Ramos (cell line): ENCODE data around the gene CSN1S1.
"Not testable (repeated sequence)": the region's sequence is repeated elsewhere in the genome, so short reads cannot be mapped to it uniquely, and the experiment has no call there.

ENCODE experiments used
- in situ Hi-C: fragments of 300-500 bp; cut with MboI; formaldehyde crosslinking; loops from one replicate; pipeline ENCODE4 v1.14.3; 2022; ENCODE audit warnings: low sequenced_read_pairs; ENCODE audit not compliant: unreplicated experiment

CSN1S1 gene, protein sequence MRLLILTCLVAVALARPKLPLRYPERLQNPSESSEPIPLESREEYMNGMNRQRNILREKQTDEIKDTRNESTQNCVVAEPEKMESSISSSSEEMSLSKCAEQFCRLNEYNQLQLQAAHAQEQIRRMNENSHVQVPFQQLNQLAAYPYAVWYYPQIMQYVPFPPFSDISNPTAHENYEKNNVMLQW

DNA sequence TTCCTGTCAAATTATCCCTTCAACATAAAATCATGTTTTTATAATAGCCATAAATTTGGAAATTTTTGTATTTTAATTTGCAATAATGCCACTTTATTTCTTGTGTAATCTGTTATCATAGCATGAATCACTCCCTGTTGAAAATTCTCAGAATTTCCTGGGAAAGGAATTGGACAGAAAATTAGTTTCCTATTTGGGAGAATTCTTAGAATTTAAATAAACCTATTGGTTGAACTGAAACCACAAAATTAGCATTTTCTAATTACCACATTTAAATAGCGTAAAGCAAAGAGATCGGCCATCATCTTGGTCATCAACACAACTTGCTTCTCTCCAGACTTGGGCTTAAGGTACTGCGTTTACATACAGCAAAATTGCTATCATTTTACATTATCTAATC lies at the start of gene CSN1S1:
TSS of gene CSN1S1 (plus strand) at position 301 of the 400 bp plus-strand sequence. CDS start 1,488 bp downstream, outside the sequence.
- in situ Hi-C loops: no loop called here

DNA sequence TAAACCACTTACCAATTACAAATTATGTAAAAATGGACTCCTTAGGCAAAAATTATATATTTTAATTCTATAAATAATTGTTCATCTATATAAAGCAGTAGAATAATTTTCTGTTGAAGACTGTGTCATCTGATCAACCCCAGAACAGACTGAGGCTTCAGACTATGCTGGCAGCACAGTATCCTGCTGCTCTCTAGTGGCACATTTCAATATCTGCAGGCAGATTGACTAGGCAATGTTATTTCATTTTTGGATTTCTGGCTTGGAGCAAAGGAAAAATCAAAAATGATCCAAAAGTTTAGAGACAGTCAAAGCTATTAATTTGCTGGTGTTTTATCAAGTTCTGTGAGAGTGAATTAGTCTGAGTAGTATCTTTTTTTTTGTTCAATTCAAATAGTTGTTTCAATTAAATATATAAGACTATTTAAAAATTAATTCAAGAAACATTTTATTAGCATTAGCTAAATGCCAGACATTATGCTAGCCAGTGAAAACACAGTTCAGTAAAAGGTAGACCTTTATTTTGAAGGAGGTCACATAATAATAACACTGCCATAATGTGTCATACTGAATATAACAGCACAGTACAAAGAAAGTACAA lies 49.6 kb upstream of the CSN1S1 start:
- in situ Hi-C loops: no loop called here

DNA sequence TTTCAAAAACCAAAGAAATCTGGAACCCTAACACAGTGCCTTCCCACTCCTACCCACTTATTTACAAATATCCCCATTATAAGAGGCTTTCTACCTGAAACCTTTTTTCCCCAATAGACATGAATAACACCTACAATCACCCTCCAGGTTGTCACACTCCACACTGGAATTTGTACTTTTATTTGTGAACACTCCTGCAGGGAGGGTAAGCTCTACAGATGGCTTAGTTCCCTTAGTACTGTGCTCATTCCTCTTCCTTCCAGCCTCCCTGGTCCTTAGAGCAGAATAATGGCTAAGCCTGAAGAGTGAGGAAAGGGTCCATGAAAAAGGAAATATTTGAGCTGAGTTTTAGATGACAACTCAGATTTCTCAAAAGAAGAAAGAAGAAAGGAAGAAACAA lies 48.7 kb upstream of the CSN1S1 start:
- in situ Hi-C loops: no loop called here

DNA sequence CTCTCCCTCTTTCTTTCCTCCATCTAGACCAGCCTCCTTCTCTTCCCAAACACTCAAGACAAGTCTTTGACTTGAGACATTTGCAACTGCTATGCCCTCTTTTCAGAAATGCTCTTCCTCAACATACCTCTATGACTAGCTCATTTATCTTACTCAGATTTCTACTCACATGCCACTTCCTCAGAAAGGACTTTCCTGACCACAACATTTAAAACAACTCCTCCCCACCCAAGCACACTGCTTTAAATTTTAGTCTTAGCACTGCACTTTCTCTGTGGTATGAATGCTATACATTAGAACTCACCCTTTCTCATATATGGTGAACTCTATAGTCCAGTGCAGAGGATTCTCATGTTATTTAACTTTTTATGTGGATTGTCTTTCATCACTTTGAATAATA lies 42.5 kb upstream of the CSN1S1 start:
- in situ Hi-C loops: no loop called here

DNA sequence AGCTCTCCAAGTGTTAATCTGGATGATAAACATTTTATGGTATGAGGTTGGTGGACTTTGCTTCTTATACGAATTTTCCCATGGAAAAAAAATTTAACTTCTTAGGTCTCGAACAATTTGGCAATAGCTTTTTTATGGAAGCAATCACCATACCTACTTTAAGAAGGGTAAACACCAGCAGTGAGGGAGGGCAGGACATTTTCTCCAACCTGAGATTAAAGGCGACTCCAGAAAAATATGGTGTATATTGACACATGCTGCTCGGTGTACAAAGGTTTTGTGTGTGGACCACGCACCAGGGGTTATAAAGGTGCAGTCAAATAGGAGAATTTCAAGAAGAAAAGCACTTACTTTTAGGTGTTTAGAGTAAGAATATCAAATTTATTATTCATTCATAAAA lies 36.7 kb upstream of the CSN1S1 start:
- in situ Hi-C loops: no loop called here

DNA sequence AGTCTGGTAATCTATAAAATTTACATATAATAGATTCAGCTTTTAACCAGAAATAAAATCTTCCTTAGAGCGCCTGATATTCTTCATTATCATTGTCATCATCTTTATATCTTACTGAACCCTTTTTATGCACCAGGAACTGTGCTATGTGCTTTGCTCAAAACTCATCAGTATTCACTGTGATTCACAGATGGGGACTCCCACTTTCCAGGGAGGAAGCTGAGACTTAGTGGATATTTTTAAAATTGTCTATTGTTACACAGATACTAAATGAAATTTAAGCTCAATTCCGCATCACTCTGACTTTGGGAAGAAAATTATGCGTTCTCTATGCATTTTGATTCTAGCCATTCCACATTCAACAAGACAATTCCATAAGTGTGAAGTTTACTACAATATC lies 36.1 kb upstream of the CSN1S1 start:
- in situ Hi-C loops: no loop called here

DNA sequence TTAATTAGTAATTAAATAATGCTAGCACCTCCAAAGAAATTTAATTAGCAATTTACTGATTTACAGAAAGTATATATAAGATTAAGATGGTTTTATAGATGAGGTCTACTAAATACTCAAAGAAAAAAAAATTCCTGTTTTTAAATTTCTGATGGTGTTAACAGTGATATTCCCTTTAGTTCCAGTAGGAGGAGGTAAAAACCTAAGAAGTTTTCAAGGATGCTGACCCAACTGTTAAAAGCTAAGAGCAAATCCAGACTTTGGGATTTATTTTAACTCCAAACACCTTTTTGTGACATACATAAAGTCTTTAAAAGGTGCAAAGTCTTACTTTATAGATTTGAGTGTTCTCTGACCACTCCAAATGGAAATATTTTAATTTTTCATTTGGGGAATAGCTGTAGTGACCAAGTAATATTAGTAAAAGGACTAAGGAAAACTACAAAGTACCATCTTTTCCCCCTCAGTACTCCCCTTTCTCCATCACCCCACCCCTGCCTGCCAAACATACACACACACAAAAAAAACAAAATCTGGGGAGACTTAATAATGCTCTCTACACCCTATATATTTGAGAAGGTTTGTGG lies 34.2 kb upstream of the CSN1S1 start:
- in situ Hi-C loops: no loop called here

DNA sequence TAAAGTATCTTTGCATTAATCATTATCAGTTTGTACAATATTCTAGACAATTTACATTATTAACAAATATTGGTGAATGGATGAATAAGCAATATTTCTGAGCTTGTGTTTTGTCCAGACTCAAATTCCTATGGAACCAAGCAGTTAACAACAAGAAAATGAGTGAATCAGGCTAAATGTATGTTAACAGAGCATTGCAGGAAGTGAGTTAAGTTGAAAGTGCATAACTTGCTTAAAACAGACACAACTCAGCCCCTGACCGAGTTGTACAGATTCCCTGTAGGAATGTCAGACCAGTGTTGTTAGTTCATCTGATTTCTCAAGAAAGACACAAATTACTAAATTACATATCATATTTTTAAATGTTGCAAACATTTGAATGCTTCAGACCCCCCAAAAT lies 23.7 kb upstream of the CSN1S1 start:
- in situ Hi-C loops: no loop called here

DNA sequence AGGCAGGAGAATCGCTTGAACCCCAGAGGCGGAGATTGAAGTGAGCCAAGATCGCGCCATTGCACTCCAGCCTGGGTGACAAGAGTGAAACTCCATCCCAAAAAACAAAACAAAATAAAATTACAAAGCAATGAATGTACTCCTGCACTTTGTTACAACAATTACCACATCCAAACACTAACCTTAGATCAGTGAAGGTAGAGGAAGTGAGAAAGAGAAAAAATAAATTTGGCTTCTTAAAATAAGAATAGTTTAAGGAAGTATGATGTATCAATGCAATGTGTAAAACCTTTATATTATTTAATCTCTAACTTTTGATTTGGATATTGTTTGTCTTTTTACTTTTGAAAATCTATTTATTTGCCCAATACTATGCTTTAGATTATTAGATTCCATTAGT lies 21.7 kb upstream of the CSN1S1 start:
- in situ Hi-C loops: no loop called here

DNA sequence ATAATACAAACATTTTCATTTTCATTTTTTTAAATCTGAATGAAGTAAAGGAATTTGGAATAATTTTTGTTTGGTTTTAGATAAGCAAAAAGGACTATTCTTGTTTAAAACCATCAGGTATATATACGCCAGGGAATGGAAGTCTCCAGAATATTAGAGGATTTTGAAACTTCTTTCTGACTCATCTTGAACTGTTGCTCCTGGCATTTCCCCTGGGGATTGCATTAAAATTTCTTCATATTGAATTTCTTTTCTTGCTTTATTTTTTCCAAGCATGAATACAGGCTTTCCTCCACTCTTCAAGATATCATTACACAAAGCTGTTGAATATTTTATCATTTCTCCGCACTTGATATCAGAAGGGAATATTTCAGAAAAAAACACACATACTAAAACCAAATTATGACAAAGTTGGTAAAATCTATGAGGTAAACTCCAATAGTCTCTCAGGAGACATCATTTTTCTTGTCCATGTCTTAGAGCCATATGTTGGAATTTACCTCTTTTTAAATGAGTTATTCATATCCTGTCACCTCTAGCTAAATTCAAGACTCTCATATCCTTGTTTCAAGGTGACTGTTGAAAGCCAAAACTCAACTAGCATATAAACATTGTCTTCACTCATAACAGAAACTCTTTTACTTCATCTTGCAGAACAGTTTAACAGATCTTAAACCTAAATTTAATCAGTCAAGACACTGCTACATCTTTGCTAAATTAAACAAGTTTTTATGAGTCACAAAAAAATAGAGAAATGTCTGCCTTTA lies 20.7 kb upstream of the CSN1S1 start:
- in situ Hi-C loops: no loop called here

DNA sequence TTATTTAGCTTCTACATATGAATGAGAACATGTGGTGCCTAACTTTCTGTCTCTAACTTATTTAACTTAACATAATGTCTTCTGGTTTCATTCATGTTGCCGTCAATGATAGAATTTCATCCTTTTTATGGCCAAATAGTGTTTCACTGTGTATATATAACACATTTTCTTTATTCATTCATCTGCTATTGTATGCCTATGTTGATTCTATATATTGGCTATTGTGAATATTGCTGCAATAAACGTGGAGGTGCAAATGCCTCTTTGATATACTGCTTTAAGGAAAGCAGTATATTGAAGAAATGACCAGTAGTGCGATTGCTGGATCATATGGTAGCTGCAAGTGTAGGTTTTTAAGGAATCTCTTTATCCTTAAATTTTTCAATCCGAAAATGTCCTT lies 10.0 kb upstream of the CSN1S1 start:
- in situ Hi-C loops: no loop called here

DNA sequence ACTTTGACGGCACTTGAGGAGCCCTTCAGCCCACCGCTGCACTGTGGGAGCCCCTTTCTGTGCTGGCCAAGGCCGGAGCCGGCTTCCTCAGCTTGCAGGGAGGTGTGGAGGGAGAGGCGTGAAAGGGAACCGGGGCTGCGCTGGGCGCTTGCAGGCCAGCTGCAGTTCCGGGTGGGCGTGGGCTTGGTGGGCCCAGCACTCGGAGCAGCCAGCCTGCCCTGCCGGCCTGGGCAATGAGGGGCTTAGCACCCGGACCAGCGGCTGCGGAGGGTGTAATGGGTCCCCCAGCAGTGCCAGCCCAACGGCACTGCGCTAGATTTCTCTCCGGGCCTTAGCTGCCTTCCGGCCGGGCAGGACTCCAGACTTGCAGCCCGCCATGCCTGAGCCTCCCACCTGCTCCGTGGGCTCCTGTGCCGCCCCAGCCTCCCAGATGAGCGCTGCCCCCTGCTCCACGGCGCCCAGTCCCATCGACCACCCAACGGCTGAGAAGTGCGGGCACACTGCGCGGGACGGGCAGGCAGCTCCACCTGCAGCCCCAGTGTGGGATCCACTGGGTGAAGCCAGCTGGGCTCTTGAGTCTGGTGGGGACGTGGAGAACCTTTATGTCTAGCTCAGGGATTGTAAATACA lies 7.0 kb upstream of the CSN1S1 start:
- in situ Hi-C loops: not testable (repeated sequence)

DNA sequence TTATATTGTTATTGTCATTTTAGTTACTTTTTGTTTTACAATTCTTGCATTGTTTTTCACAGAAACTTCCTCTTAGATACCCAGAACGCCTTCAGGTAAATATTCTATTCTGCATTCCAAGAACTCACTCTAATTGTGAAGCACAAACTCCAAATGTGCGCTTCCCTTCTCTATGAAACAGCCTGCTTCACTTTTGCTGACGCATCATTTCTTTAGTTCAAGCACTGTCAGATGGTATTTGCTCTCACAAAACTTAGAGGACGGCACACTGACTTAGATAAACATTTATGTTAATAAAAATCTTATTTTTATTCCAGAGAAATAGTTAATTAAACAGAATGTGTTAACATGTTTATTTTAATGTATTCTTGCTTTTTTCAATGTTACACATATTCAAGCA lies 3.3 kb downstream of the CSN1S1 start:
- in situ Hi-C loops: no loop called here

DNA sequence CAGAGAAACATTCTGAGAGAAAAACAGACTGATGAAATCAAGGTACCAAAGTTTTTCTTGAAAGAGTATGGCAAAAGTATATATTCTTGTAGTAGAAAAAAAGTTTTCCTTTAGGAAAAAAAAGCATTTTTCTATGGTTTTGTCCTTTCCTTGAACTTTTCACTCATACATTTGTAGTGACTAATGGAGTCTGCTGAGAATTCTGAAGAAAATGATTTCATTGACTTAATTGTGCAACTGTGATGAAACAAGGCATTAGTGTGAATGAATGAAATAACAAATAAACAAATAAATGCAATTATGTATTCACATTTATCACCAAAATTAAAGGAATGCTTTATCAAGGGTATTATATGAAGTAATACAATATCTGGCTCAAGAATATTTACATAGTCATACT lies 5.7 kb downstream of the CSN1S1 start:
- in situ Hi-C loops: no loop called here

DNA sequence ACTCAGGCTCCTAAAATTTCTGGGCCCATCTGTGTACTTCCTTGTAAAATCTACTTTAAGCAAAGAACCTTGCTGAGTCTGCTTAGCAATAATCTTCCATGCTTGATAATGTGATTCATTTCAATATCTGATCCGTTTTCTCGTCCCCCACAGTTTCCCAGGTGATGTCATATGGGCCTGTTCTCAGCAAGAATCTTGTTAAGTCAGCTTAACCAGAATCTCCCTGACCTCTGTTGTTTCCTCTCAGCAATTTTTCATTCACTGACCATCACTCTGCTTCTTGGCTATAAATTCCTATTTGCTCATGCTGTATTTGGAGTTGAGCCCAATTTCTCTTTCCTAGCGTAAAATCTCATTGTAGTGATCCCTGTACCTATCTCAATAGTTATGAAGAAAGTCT lies 20.7 kb downstream of the CSN1S1 start:
- in situ Hi-C loops: no loop called here

DNA sequence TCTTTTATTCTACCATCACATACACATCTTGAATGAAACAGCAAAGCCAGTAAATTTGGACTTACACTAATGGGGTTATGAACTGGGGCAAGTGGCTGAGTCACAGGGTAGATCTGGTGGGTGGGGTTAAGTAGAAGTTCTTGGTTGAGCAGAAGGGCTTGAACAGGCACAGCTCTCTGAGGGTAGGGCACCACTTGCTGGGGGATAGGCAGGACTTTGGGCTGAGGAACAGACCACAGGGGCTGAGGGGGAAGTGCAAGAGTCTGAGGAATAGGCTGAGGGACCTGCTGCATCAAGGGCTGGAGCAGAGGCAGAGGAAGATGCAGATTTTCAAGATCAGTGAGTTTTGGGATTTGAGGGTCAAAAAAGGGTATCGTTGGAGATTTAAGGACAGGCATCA lies 26.3 kb downstream of the CSN1S1 start:
- in situ Hi-C loops: no loop called here

DNA sequence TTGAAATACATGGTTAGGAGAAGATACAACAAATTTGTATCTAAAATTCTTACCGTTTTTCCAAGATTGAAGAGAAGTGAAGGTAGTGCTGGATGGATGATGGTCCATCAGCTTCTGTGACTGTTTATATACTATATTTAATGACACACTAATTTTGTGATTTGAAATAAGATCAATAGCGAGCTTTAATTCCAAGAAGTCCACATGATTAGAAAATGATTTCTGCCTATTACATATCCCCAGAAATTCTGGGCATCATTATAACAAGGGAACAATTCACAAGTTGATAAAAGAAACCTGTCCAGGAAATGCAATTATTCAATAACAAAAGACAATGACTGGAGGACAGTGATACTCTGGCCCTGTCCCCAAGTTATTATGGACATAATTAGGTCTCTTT lies 34.8 kb downstream of the CSN1S1 start, which contains the start of gene CSN2:
TSS of gene CSN2 (minus strand) at position 101 of the 400 bp plus-strand sequence. CDS start 4,733 bp downstream, outside the sequence.
- in situ Hi-C loops: no loop called here

DNA sequence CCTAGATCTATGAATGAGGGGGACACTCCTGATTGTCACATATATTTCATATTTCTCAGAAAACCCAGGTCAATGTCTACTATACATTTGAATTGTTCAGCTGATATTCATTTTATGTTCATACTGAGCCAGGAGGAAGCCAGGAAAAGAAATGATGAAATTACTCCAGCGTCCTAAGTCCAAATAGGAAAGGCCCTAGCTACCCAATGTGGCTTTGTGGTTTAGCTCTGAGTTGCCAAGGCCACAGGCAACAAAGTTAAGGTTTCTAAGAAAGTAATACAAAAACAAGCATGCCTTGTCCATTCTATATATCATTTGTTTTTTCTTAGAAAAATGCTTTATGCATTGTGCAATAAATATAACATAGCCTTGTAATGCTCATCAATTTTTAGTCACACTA lies 39.2 kb downstream of the CSN1S1 start:
- in situ Hi-C loops: no loop called here

DNA sequence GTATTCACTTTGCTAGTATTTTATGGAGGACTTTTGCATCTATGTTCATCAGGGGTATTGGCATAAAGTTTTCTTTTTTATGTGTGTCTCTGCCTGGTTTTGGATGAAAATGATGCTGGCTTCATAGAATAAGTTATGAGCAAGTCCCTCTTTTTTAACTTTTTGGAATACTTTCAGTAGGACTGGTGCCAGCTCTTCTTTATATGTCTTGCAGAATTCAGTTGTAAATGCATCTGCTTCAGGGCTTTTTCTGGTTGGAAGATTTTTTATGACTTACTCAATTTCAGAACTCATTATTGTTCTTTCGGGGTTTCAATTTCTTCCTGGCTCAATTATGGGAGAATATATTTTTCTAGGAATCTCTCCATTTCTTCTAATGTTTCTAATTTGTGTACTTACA lies 43.8 kb downstream of the CSN1S1 start:
- in situ Hi-C loops: no loop called here

DNA sequence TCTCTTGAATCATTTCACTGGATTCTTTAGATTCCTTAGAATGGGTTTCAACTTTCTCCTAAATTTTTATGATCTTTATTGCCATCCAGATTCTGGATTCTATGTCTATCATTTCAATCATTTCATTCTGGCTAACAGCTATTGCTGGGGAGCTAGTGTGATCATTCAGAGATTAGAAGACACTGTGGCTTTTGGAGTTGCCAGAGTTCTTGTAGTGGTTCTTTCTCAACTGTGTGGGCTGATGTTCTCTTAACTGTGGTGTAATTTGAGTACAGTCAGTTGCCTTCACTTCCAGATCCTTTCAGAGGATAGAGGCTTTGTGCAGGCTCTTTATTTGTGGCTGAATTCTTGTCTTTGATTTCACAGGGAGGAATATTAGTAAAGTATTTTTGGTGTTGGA lies 46.7 kb downstream of the CSN1S1 start:
- in situ Hi-C loops: no loop called here

DNA sequence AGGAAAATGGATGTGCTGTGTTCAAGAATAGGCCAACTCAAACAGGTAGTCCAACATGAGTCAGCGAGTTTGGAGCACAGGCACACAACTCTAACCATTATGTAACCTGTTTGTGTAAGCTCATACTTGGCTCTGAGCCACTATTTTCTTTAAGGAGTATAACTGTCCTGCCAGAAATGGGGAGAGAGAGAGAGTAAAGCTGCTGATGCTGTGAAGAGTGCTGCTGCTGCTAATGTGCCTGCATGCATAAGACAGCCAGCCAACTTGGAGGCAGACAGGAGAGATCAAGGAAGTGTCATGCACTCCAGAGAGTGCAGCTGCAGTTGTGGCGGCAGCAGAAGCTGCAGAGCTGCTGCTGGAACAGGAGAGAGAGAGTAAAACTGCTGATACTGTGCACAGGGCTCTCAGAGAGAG lies 53.2 kb downstream of the CSN1S1 start:
- in situ Hi-C loops: no loop called here
